Sigmoid colon (tissue), 7 donors: ENCODE data around the gene TPRA1. TPM values are rescaled to one million over a fixed set of nuclear protein-coding genes. Genes with fewer than 3 reads are reported as not detected.

ENCODE experiments used
- DNase-seq: peaks from one replicate; pipeline ENCODE4 v3.0.0-alpha.2; 2019
- H3K27ac ChIP-seq, 4 donors: fragments of 200-600 bp; sonication (generic); one replicate each; pipeline ENCODE4 v1.5.1; 2016 to 2019; ENCODE audit warnings: mild to moderate bottlenecking in 1 of 4
- H3K27me3 ChIP-seq, 3 donors: fragments of 200-600 bp; sonication (generic); one replicate each; pipeline ENCODE4 v1.5.1; 2019; ENCODE audit warnings: mild to moderate bottlenecking in 1 of 3
- H3K36me3 ChIP-seq, 4 donors: fragments of 200-600 bp; sonication (generic); one replicate each; pipeline ENCODE4 v1.5.1; 2016 to 2019
- H3K4me1 ChIP-seq, 4 donors: fragments of 200-600 bp; sonication (generic); one replicate each; pipeline ENCODE4 v1.5.1; 2017 to 2019
- H3K4me3 ChIP-seq, 4 donors: fragments of 200-600 bp; sonication (generic); one replicate each; pipeline ENCODE4 v1.5.1; 2017 to 2019; ENCODE audit warnings: mild to moderate bottlenecking in 2 of 4, moderate library complexity in 1 of 4
- H3K9me3 ChIP-seq, 4 donors: fragments of 200-600 bp in 3 of 4; sonication (generic) in 3 of 4; one replicate each; pipeline versions ENCODE4 v1.5.1 to v1.6.1; 2013 to 2019
- CTCF ChIP-seq, 4 experiments: fragments of 450-650 bp in 3 of 4; fragments of 200-600 bp in 1 of 4; IDR thresholded peaks; one replicate each; pipeline ENCODE4 v1.5.1; 2016 to 2019; ENCODE audit warnings: antibody characterized with exemption in 4 of 4, mild to moderate bottlenecking in 3 of 4, moderate library complexity in 2 of 4
- EP300 ChIP-seq, 4 donors: sonication (generic); formaldehyde crosslinking; IDR thresholded peaks; one replicate each; pipeline ENCODE4 v1.6.1; 2017; ENCODE audit warnings: antibody characterized with exemption in 4 of 4
- POLR2A ChIP-seq, 2 donors: fragments of 450-650 bp; IDR thresholded peaks; one replicate each; pipeline ENCODE4 v1.6.1; 2016; ENCODE audit warnings: antibody characterized with exemption in 2 of 2, mild to moderate bottlenecking in 2 of 2, moderate library complexity in 2 of 2
- POLR2AphosphoS5 ChIP-seq, 4 donors: sonication (generic); formaldehyde crosslinking; IDR thresholded peaks; one replicate each; pipeline ENCODE4 v1.6.1; 2017; ENCODE audit warnings: antibody characterized with exemption in 4 of 4
- WGBS, 2 donors: extraction: QIAGEN DNeasy Blood & Tissue Kit; methylation state at CpG; one replicate each; pipeline ENCODE4 v1.1.7; 2013; 5-methylcytosine and 5-hydroxymethylcytosine counted together
- intact Hi-C: fragments of 100-400 bp; cut with DNase I; formaldehyde crosslinking; loops from one replicate; pipeline ENCODE4 v1.15.1; 2023
- polyA plus RNA-seq, 3 donors: library from polyadenylated mRNA; stranded (reverse); fragments of 200-250 nt; gene quantifications; one replicate each; pipeline ENCODE4 v1.2.3, GENCODE V29; 2013
- total RNA-seq, 4 donors: library from RNA; depleted of rRNA; stranded (reverse); fragments of >200 nt; gene quantifications; one replicate each; pipeline ENCODE4 v1.1.0, GENCODE V29; 2016
- donor health status: healthy with polysubstance abuse.
- donor health status: Bipolar disorder and iron deficiency.
- donor health status: healthy.

TPRA1 gene
- 10 to 100 TPM; 28.5 to 33.2 (median 31.1) TPM for total RNA-seq
- 10 to 100 TPM in 2 of 3 donors, 1 to 10 TPM in 1; 7.2 to 20.4 (median 10.2) TPM for polyA plus RNA-seq

- Histone ChIP-seq H3K27me3 (no peaks in the 10 kb centered on the region), H3K4me3 (peak within 1 kb of the TSS; percentile 64 to 94 (median 78)), H3K9me3 (no peaks in the 10 kb centered on the region), H3K36me3 (no peaks in the 10 kb centered on the region), H3K4me1 (peaks cover 0 to 49% (median 43%) of the 10 kb centered on the region in 4 donors), H3K27ac (peak within 1 kb of the TSS; percentile 88 to 96 (median 94))
- intact Hi-C loops: no loop called here
- peak; percentile 48 to 78 (median 55) for TF ChIP-seq POLR2AphosphoS5 (IDR thresholded peaks at IDR 0.05)
- TF ChIP-seq POLR2A (IDR thresholded peaks at IDR 0.05): no peak
- TF ChIP-seq CTCF (IDR thresholded peaks at IDR 0.05): no peak
- TF ChIP-seq EP300 (IDR thresholded peaks at IDR 0.05): peak in 1 of 4 donors; percentile 23
- peak; percentile 96 for DNase-seq
- 1% methylated on average over 72 of the region's 72 CpGs for WGBS, 2 donors
Measured at GRCh38 chr3:127590593-127591465, at the start of gene TPRA1. Gene TPRA1 (minus strand): TSS chr3:127590733. CDS start chr3:127580146, 10,587 bp downstream.

- DNase-seq: peak; percentile 21
- WGBS, 2 donors: 94 to 96% methylated on average over 3 of the region's 3 CpGs
- no peaks in the 10 kb centered on the region for H3K4me1 ChIP-seq
- no peak overlapping the region for H3K27ac ChIP-seq
- intact Hi-C loops: no loop called here
- H3K27me3 ChIP-seq: no peaks in the 10 kb centered on the region
- H3K9me3 ChIP-seq: no peaks in the 10 kb centered on the region
- no peak overlapping the region for H3K4me3 ChIP-seq
- no peaks in the 10 kb centered on the region for H3K36me3 ChIP-seq
- TF ChIP-seq POLR2A (IDR thresholded peaks at IDR 0.05) (no peak), CTCF (IDR thresholded peaks at IDR 0.05) (no peak), POLR2AphosphoS5 (IDR thresholded peaks at IDR 0.05) (no peak), EP300 (IDR thresholded peaks at IDR 0.05) (no peak)
Measured at GRCh38 chr3:127640042-127640355, 49.5 kb upstream of the TPRA1 start.

DNA sequence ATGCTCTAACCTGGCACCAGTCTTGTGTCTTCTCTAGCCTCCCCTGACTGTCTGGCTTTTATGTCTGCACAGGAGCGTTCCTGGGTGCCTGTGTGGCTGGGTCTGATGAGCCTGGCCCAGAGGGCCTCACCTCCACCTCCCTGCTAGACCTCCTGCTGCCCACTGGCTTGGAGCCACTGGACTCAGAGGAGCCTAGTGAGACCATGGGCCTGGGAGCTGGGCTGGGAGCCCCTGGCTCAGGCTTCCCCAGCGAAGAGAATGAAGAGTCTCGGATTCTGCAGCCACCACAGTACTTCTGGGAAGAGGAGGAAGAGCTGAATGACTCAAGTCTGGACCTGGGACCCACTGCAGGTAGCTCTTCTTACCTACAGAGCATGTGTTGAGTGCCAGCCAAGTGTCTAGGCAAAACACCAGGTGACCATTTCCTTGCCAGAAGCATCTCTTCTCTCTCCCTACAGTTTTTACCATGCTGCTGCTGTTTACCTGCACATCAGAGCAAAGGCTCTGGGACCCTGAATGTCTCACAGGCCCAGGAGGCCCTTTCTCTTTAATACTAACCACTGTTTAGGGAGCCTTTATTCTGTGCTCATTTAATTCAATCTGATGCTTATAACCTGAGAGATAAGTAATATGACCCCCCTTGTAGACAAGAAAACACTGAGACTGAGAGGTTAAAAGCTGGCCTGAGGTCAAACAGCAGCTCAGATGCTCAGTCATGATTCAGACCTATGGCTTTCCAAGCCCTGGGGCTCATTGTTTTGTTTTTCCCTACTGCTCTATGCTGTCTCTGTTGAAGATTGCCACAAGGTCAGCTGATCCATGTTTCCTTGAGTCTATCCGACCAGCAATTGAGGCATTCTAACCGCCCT lies 48.9 kb upstream of the TPRA1 start:
- no peaks in the 10 kb centered on the region for H3K4me1 ChIP-seq
- no peak overlapping the region for H3K4me3 ChIP-seq
- H3K27ac ChIP-seq: no peak overlapping the region
- DNase-seq: peak; percentile 17
- H3K27me3 ChIP-seq: no peaks in the 10 kb centered on the region
- no peak for TF ChIP-seq POLR2AphosphoS5 (IDR thresholded peaks at IDR 0.05)
- TF ChIP-seq EP300 (IDR thresholded peaks at IDR 0.05): no peak
- no peak for TF ChIP-seq CTCF (IDR thresholded peaks at IDR 0.05)
- TF ChIP-seq POLR2A (IDR thresholded peaks at IDR 0.05): no peak
- no peaks in the 10 kb centered on the region for H3K36me3 ChIP-seq
- 90 to 91% methylated on average over 5 of the region's 5 CpGs for WGBS, 2 donors
- H3K9me3 ChIP-seq: no peaks in the 10 kb centered on the region
- intact Hi-C loops: no loop called here

GRCh38 chr3:127637971-127638370 lies 47.4 kb upstream of the TPRA1 start:
- Histone ChIP-seq H3K27ac (no peak overlapping the region), H3K36me3 (no peaks in the 10 kb centered on the region), H3K4me3 (no peak overlapping the region), H3K4me1 (no peaks in the 10 kb centered on the region), H3K27me3 (no peaks in the 10 kb centered on the region), H3K9me3 (no peaks in the 10 kb centered on the region)
- DNase-seq: no peak
- intact Hi-C loops: no loop called here
- no peak for TF ChIP-seq CTCF (IDR thresholded peaks at IDR 0.05)
- TF ChIP-seq EP300 (IDR thresholded peaks at IDR 0.05): no peak
- TF ChIP-seq POLR2A (IDR thresholded peaks at IDR 0.05): no peak
- TF ChIP-seq POLR2AphosphoS5 (IDR thresholded peaks at IDR 0.05): no peak
